SK-N-SH (cell line): ENCODE results near the gene HDGF. TPM values are rescaled to one million over a fixed set of nuclear protein-coding genes. Genes with fewer than 3 reads are reported as not detected.

Experiments
- CTCF ChIA-PET: fragments of 300-600, 350-600 bp; formaldehyde crosslinking; extraction: SDS; loops from one replicate; lab custom pipeline; 2021; lab: Yijun Ruan, JAX
- POLR2A ChIA-PET: fragments of 350-600 bp; sonication (Branson Sonifier 250); formaldehyde crosslinking; extraction: SDS; loops from one replicate; lab custom pipeline; 2020; ENCODE audit warnings: antibody characterized with exemption, inconsistent platforms; lab: Yijun Ruan, JAX
- DNase-seq: peaks from one replicate; pipeline ENCODE4 v3.0.0; 2012
- H2AFZ ChIP-seq: fragments of 200-600 bp; sonication (generic); 2 replicates; pipeline ENCODE4 v1.8.1; 2016; ENCODE audit warnings: antibody characterized with exemption, mild to moderate bottlenecking, low read depth
- H3F3A ChIP-seq: fragments of 200-600 bp; sonication (generic); replicated peaks from 2 replicates; pipeline ENCODE3; 2016; ENCODE audit warnings: antibody characterized with exemption, mild to moderate bottlenecking; ENCODE audit not compliant: insufficient read depth
- H3K27ac ChIP-seq, 2 experiments: fragments of 200-500 bp in 1 of 2; fragments of 200-600 bp in 1 of 2; sonication (Bioruptor generic) in 1 of 2; sonication (generic), shearing (Covaris generic) in 1 of 2; 2 replicates each; pipeline versions ENCODE4 v1.5.1 to v1.6.1; 2014 to 2016; ENCODE audit warnings: low read depth in 2 of 2, inconsistent platforms in 1 of 2, low read length in 1 of 2, mild to moderate bottlenecking in 1 of 2, mixed read lengths in 1 of 2
- H3K27me3 ChIP-seq: fragments of 200-600 bp; sonication (generic), shearing (Covaris generic); 2 replicates; pipeline ENCODE4 v1.6.1; 2016; ENCODE audit warnings: mixed run types; ENCODE audit not compliant: insufficient read depth
- H3K36me3 ChIP-seq, 2 experiments: fragments of 200-500 bp in 1 of 2; fragments of 200-600 bp in 1 of 2; sonication (Bioruptor generic) in 1 of 2; sonication (generic) in 1 of 2; replicated peaks in 1 of 2; 2 replicates each; pipeline versions ENCODE3 to v1.5.1; 2014 to 2016; ENCODE audit warnings: low read length in 1 of 2, mild to moderate bottlenecking in 1 of 2; ENCODE audit not compliant: insufficient read depth in 2 of 2, control insufficient read depth in 1 of 2
- H3K4me1 ChIP-seq, 2 experiments: fragments of 200-500 bp in 1 of 2; fragments of 200-600 bp in 1 of 2; sonication (Bioruptor generic) in 1 of 2; sonication (generic), shearing (Covaris generic) in 1 of 2; 2 replicates each; pipeline versions ENCODE4 v1.5.1 to v1.6.1; 2014 to 2016; ENCODE audit warnings: low read depth in 1 of 2, low read length in 1 of 2, mixed run types in 1 of 2; ENCODE audit not compliant: insufficient read depth in 2 of 2, control insufficient read depth in 1 of 2
- H3K4me2 ChIP-seq: fragments of 200-600 bp; sonication (generic), shearing (Covaris generic); 2 replicates; pipeline ENCODE4 v1.6.1; 2017; ENCODE audit warnings: mixed run types
- H3K4me3 ChIP-seq, 2 experiments: fragments of 200-500 bp in 1 of 2; fragments of 200-600 bp in 1 of 2; sonication (Bioruptor generic) in 1 of 2; sonication (generic), shearing (Covaris generic) in 1 of 2; 2 replicates each; pipeline versions ENCODE4 v1.5.1 to v1.8.1; 2014 to 2016; ENCODE audit warnings: low read depth in 2 of 2, inconsistent platforms in 1 of 2, low read length in 1 of 2, mild to moderate bottlenecking in 1 of 2, mixed read lengths in 1 of 2, moderate library complexity in 1 of 2
- H3K79me2 ChIP-seq: fragments of 200-600 bp; sonication (generic); 2 replicates; pipeline ENCODE4 v1.8.1; 2017; ENCODE audit warnings: mild to moderate bottlenecking; ENCODE audit not compliant: insufficient read depth
- H3K9ac ChIP-seq: fragments of 200-600 bp; sonication (generic); 2 replicates; pipeline ENCODE4 v1.6.1; 2017; ENCODE audit warnings: mixed run types
- H3K9me2 ChIP-seq: fragments of 200-600 bp; sonication (generic); 2 replicates; pipeline ENCODE4 v1.6.1; 2017; ENCODE audit warnings: mixed run types
- H3K9me3 ChIP-seq: fragments of 200-600 bp; sonication (generic); 2 replicates; pipeline ENCODE4 v1.6.1; 2017; ENCODE audit warnings: mixed run types, mild to moderate bottlenecking, moderate library complexity
- H4K20me1 ChIP-seq: fragments of 200-600 bp; sonication (generic); 2 replicates; pipeline ENCODE4 v1.6.1; 2017; ENCODE audit warnings: mild to moderate bottlenecking, mixed run types; ENCODE audit not compliant: insufficient read depth
- CHD2 ChIP-seq: fragments of 150-350 bp; IDR thresholded peaks from 2 replicates; pipeline ENCODE4 v1.6.1; 2018; ENCODE audit warnings: low read length; ENCODE audit not compliant: partially characterized antibody
- CTCF ChIP-seq: fragments of 200-600 bp; sonication (generic); IDR thresholded peaks from 2 replicates; pipeline ENCODE4 v1.6.1; 2017; ENCODE audit warnings: antibody characterized with exemption, mild to moderate bottlenecking, moderate library complexity
- GABPA ChIP-seq: IDR thresholded peaks from 2 replicates; pipeline ENCODE4 v1.4.0; 2012; ENCODE audit warnings: low read depth, mild to moderate bottlenecking
- GATA2 ChIP-seq: sonication (generic); formaldehyde crosslinking; IDR thresholded peaks from 2 replicates; pipeline ENCODE4 v1.5.0; 2020; ENCODE audit warnings: mild to moderate bottlenecking, missing genetic modification reagents
- JUND ChIP-seq: IDR thresholded peaks from 2 replicates; pipeline ENCODE4 v1.4.0; 2012
- MAX ChIP-seq: IDR thresholded peaks from 2 replicates; pipeline ENCODE4 v1.4.0; 2012; ENCODE audit warnings: low read depth
- MXI1 ChIP-seq: IDR thresholded peaks from 2 replicates; pipeline ENCODE4 v1.6.1; 2012; ENCODE audit warnings: mild to moderate bottlenecking, low read depth, low read length, improper control_type of control experiment
- NRF1 ChIP-seq: IDR thresholded peaks from 2 replicates; pipeline ENCODE4 v1.6.1; 2012; ENCODE audit warnings: low read depth, mild to moderate bottlenecking, low read length
- RAD21 ChIP-seq: IDR thresholded peaks from 2 replicates; pipeline ENCODE4 v1.6.1; 2012; ENCODE audit warnings: mild to moderate bottlenecking, low read length
- RCOR1 ChIP-seq: fragments of 150-350 bp; IDR thresholded peaks from 2 replicates; pipeline ENCODE4 v1.6.1; 2017; ENCODE audit warnings: antibody characterized with exemption, low read length
- RXRA ChIP-seq: IDR thresholded peaks from 2 replicates; pipeline ENCODE4 v1.4.0; 2012; ENCODE audit warnings: low read depth, mild to moderate bottlenecking, borderline replicate concordance
- SIN3A ChIP-seq: IDR thresholded peaks from 2 replicates; pipeline ENCODE4 v1.6.1; 2012; ENCODE audit warnings: low read depth, mild to moderate bottlenecking, low read length, moderate library complexity, borderline replicate concordance
- SMC3 ChIP-seq: IDR thresholded peaks from 2 replicates; pipeline ENCODE4 v1.6.1; 2012; ENCODE audit warnings: low read depth, low read length, improper control_type of control experiment
- TAF1 ChIP-seq: IDR thresholded peaks from 2 replicates; pipeline ENCODE4 v1.6.1; 2012; ENCODE audit warnings: low read depth, mild to moderate bottlenecking, low read length, moderate library complexity, borderline replicate concordance
- YY1 ChIP-seq: IDR thresholded peaks from 2 replicates; pipeline ENCODE4 v1.4.0; 2012; ENCODE audit warnings: low read depth, mild to moderate bottlenecking
- ZBTB33 ChIP-seq: IDR thresholded peaks from 2 replicates; pipeline ENCODE4 v1.4.0; 2012; ENCODE audit warnings: low read depth, borderline replicate concordance
- WGBS: methylation state at CpG from one replicate; pipeline ENCODE4 v1.1.6; 2017; ENCODE audit warnings: low lambda C conversion rate; 5-methylcytosine and 5-hydroxymethylcytosine counted together
- polyA plus RNA-seq, 3 experiments: library from polyadenylated mRNA; depleted of rRNA; stranded (reverse); fragments of >200 nt; gene quantifications; 2 replicates each; pipeline ENCODE4 v1.2.3, GENCODE V29; 2012

The HDGF gene
- polyA plus RNA-seq, 1 of the 3 experiments (the other 2 are of a cell fraction), result 152 TPM

GRCh38 chr1:156725683-156726280, 25.7 kb downstream of the HDGF start:
- POLR2A ChIA-PET, result interaction anchor here (0.6 to 2.7 kb wide), 12 partner anchors 13 to 136 kb away, joined by 3 to 39 read pairs (median 4); partner anchors contain the start of genes HDGF, INSRR, NES and PRCC
- Histone ChIP-seq H4K20me1 (peaks cover 41% of the 10 kb centered on the region), H3K4me1 (peaks cover 28 to 55% of the 10 kb centered on the region in 2 experiments), H2AFZ (no peak overlapping the region), H3K4me3 (peak overlapping the region; percentile 76 to 87), H3K4me2 (peak overlapping the region; percentile 89), H3K9me2 (no peaks in the 10 kb centered on the region), H3K9ac (no peak overlapping the region; the same call in 1 of the 2 replicates), H3K9me3 (no peaks in the 10 kb centered on the region), H3F3A (peaks cover 13% of the 10 kb centered on the region), H3K36me3 (peaks cover 33 to 40% of the 10 kb centered on the region in 2 experiments), H3K27ac (peak overlapping the region; percentile 21 to 62; a peak in 3 of 4 replicates), H3K27me3 (no peaks in the 10 kb centered on the region), H3K79me2 (peaks cover 95% of the 10 kb centered on the region)
- TF ChIP-seq GATA2 (CRISPR knock-in tag) (no peak), RCOR1 (peak; percentile 33; the same call in 1 of the 2 replicates), MXI1 (peak; percentile 90), CHD2 (no peak), GABPA (peak; percentile 52; the same call in 1 of the 2 replicates), YY1 (no peak), ZBTB33 (no peak), TAF1 (no peak), CTCF (peak; percentile 95), MAX (peak; percentile 40; the same call in 1 of the 2 replicates), SMC3 (peak; percentile 99), RAD21 (peak; percentile 98), RXRA (no peak), NRF1 (peak; percentile 32; the same call in 1 of the 2 replicates), SIN3A (0 out of 2 replicates have a peak, but pooled peaks have one; percentile 32), JUND (no peak)
- DNase-seq, result peak; percentile 84
- CTCF ChIA-PET, result interaction anchor here (0.6 to 38.0 kb wide), 63 partner anchors 8 to 381 kb away, joined by 3 to 2702 read pairs (median 5); partner anchors contain the start of genes CRABP2, HDGF, INSRR and MRPL24
- 10% methylated on average over 18 of the region's 18 CpGs for WGBS
